Ecto neural progenitor cell (in vitro differentiated cells): ENCODE data around the gene CCDC71.
A peak's percentile ranks its signal among the peaks of the same experiment; 100 is the strongest.

Source experiments
- DNase-seq: peaks from one replicate; pipeline ENCODE4 v3.0.0-alpha.2; 2018; ENCODE audit warnings: low spot score

Gene CCDC71

DNA sequence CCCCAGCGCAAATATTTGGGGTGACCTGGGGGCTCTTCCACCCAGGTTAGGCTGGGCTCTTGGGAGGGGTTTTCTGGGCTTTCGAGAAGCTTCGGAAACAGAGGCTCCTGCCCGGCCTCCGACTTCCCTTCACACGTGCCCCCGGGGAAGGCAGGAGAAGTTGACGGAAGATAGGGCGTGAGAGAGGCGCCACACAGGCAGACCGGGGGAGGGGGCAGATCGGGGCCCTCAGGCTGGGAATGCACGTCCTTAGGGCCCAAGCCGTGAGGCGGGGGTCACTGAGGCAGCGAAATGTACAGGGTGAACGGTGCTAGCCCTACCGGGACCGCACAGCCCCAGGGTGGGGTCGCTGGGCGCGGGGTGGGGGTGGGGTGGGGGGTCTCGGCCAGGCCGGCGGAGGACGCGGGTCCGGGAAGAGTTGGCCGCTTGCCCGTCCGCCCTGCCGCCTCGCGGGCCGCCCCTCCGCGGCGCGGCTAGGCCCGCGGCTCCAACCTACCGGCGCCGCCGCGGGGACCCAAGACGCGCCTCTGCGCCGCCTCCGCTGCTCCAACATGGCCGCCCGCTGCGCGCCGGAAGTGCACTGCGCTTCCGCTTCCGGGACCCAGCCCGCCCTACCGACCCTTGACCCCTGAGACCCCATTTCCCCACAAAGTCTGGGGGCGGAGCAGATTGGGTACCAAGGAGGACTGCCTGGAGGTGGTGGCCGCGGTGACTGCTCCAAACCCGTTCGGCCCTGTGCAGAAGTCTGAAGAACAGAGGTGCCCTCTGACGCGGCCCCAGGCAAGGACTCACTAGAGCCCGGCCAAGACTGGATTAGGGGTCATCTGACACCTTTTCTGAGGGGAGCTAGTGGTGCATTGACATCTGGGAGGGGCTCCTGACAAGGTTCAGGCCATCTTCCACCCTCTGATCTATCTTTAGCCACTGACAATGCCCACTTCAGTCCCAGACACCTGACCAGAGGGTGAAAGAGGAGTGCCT is at the start of gene CCDC71:
Gene CCDC71 (minus strand): TSS at position 561 of the 981 bp plus-strand sequence. CDS start 2,123 bp downstream, outside the sequence.
- peak; percentile 85 for DNase-seq

DNA sequence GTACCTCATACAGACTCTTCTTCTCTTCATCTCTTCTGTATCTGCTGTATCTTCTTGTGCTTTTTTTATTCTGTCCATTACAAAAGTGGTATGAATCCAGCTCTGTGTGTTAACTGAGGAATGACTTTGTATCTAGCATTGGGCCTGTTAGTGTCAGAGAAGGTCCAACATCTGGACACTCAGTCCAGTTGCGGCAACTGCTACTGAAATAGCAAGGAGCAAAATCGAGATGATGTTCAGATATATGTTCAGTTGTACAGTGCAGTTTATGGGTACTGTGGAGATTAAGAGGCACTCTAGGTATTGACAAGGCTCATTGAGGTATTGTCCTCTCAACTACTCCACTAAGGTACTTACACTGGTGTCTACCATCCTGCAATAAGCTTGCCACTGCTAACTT is 47.9 kb upstream of the CCDC71 start:
- no peak for DNase-seq

- no peak for DNase-seq
These were observed 47.4 kb upstream of the CCDC71 start for GRCh38 chr3:49213541-49213943.

DNA sequence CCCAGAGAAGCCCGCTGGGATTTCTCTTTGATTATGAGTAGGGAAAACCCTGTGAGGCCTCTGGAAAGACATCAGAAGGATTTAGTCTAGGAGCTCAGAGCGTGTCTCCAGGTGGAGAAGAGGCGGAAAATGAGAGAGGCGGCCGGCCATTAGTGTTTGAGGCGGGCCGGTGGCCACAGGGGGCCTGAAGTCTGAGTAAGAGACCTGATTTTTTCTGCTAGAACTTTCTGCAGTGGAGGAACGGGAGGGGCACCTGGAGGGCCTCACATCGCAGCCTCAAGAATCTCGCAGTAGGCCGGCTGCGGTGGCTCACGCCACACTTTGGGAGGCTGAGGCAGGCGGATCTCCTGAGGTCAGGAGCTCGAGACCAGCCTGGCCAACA is 33.8 kb upstream of the CCDC71 start:
- no peak for DNase-seq

DNA sequence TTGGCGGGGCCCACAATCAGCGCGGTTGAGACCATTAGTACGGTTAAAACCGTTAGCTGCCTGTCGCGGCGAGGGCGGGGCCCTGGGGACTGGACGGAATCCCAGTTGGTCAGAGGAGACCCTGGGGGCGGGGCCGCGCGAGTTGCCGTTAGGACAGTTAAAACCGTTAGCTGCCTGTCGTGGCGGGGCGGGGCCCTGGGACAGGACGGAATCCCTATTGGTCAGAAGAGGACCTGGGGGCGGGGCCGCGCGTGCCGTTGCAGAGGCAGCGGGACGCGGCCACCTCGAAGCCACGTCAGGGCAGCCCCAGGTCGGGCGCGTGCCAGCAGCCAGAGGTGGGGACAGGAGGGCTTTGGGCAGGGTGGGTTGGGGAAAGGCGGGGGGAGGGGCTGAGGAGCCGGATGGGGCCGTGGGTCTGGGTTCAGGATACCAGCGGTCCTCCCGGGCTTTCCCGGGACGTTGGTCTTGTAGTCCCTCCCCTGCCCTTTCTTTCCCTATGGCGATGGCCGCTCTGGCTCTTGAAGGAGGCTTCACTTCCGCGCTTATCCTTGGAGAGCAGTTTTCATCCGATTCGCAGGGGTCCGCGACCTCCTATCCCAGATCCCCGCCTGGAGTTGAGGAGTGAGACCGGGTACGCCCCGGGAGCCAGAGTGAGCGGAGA is 33.2 kb upstream of the CCDC71 start:
- DNase-seq = peak; percentile 71

DNA sequence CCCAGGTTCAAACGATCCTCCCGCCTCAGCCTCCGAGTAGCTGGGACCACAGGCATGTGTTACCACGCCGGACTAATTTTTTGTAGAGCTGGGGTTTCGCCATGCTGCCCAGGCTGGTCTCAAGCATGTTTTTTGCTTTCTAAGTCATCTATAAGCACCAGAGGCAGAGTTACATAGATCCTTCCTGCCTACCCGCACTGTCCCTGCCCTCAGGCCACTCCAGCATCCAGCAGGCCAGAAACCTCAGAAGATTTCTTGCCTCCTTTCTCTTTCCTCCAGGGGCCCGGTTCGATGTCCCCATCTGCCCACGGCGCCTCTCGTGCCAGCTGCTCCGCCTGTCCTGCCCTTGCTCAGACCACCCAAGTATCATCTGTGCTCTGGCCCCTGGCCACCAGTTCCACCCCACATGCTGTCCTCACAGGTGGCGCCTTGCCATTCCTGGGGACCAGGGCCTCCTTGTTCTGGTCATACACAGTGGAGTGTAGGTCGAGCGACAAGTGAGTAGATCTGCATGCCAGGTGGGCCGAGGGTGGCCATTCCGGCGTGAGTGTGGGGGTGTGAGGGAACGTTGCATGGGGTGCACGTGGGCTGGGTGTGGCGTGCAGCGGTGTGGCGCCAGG is 32.6 kb upstream of the CCDC71 start:
- no peak for DNase-seq

- DNase-seq = no peak
These were observed 32.0 kb upstream of the CCDC71 start for GRCh38 chr3:49198161-49198560.

GRCh38 chr3:49191741-49192140 is 25.6 kb upstream of the CCDC71 start:
- DNase-seq = no peak

DNA sequence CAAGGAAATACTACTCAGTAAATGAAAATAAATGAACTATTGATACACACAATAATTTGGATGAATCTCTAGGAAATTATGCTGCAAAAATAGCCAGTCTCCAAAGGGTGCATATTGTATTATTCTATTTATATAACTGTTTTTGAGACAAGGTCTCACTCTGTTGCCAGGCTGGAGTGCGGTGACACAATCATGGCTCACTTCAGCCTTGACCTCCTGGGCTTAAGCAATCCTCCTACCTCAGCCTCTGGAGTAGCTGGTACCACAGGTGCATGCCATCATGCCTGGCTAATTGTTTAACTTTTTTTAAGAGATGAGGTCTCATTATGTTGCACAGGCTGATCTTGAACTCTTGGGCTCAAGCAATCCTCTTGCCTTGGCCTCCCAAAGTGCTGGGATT is 17.7 kb upstream of the CCDC71 start:
- DNase-seq = no peak

GRCh38 chr3:49182682-49183081 is 16.6 kb upstream of the CCDC71 start:
- no peak for DNase-seq

GRCh38 chr3:49181351-49181750 is 15.2 kb upstream of the CCDC71 start:
- no peak for DNase-seq

- no peak for DNase-seq
These were observed 14.0 kb upstream of the CCDC71 start for GRCh38 chr3:49180116-49180515.

DNA sequence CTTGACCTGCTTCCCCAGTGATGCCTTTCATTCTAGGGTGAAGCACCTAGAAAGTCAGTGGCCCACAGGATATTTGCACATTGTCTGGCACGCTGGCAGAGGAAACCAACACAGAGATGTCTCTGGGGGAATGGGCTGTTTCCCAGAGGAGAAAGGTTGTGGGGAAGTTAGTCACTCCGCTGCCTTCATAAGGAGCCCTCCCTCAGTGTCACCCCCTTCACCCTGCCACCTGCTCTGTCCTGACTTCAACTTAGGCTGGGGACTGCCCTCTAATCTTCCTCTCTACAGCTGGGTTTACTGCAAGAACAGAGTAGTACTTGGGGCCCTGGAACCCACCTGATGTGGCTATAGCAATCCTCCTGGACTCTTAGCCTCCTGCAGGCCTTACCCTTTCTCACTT is 10.9 kb upstream of the CCDC71 start:
- no peak for DNase-seq

GRCh38 chr3:49175530-49175929 is 9.4 kb upstream of the CCDC71 start:
- no peak for DNase-seq

DNA sequence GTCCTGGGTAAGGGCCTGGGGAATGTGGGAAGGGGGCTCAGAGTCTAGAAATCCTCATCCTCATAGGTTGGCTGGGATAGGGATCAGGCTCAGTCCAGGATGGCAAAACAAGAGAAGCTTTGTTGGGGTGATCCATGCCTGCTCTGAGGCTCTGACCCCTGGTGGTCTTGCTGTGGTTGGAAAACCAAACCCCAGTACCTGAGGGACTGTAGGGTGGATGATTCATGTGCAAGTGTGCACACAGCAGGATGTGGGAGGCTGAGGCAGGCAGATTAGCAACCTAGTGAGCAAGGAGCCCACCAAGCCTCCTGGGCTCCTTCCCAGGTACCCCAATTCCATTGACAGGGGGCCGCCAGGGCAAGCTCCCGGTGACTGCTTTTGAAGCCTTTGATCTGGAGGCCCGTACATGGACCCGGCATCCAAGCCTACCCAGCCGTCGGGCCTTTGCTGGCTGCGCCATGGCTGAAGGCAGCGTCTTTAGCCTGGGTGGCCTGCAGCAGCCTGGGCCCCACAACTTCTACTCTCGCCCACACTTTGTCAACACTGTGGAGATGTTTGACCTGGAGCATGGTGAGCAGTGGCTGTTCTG is 8.4 kb upstream of the CCDC71 start:
- DNase-seq = no peak

- peak; percentile 86 for DNase-seq
These were observed 7.7 kb upstream of the CCDC71 start for GRCh38 chr3:49173792-49174170.

- DNase-seq = peak; percentile 86
These were observed 7.1 kb upstream of the CCDC71 start for GRCh38 chr3:49173116-49173791.

DNA sequence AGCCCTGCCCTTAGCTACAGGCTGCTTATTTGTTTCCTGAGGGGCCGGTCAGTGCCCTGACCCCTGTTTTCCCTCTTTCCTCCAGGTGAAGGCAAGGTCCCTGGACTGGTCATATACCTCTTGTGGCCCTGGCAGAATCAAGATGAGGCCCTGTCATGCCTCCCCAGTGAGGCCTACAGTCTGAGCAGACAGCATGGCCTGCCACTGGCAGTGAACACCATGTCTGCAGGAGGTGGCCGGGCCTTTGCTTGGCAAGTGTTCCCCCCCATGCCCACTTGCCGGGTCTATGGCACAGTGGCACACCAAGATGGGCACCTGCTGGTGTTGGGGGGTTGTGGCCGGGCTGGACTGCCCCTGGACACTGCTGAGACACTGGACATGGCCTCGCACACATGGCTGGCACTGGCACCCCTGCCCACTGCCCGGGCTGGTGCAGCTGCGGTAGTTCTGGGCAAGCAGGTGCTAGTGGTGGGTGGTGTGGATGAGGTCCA is 6.5 kb upstream of the CCDC71 start:
- DNase-seq = no peak

GRCh38 chr3:49171775-49172500 is 5.8 kb upstream of the CCDC71 start:
- no peak for DNase-seq

- peak; percentile 95 for DNase-seq
These were observed 5.1 kb upstream of the CCDC71 start, which contains the start of gene KLHDC8B for GRCh38 chr3:49171119-49171774. Gene KLHDC8B (plus strand): TSS chr3:49171598. CDS start chr3:49172770, 1,172 bp downstream.
